H9 (cell line): ENCODE results near the gene CPNE5. TPM values are rescaled to one million over a fixed set of nuclear protein-coding genes. Genes with fewer than 3 reads are reported as not detected.

Experiments
- DNase-seq: peaks from one replicate; pipeline ENCODE4 v3.0.0-alpha.2; 2017
- H2AFZ ChIP-seq: one replicate; pipeline ENCODE4 v1.6.1; 2013; ENCODE audit warnings: mild to moderate bottlenecking, low read length, control low read depth, moderate library complexity
- H2AK5ac ChIP-seq: 2 replicates; pipeline ENCODE4 v1.6.1; 2013; ENCODE audit warnings: low read length, control low read depth, mixed read lengths; ENCODE audit not compliant: insufficient read length
- H2BK120ac ChIP-seq: one replicate; pipeline ENCODE4 v1.6.1; 2013; ENCODE audit warnings: low read depth, mild to moderate bottlenecking, low read length, control low read depth, inconsistent platforms; ENCODE audit not compliant: poor library complexity, severe bottlenecking
- H2BK12ac ChIP-seq: 2 replicates; pipeline ENCODE4 v1.6.1; 2013; ENCODE audit warnings: low read length, control low read depth, mixed read lengths, low read depth; ENCODE audit not compliant: insufficient read length
- H2BK15ac ChIP-seq: 2 replicates; pipeline ENCODE4 v1.6.1; 2013; ENCODE audit warnings: low read depth, low read length, control low read depth
- H2BK20ac ChIP-seq: one replicate; pipeline ENCODE4 v1.6.1; 2013; ENCODE audit warnings: low read depth, mild to moderate bottlenecking, low read length, control low read depth, inconsistent platforms; ENCODE audit not compliant: poor library complexity, severe bottlenecking
- H2BK5ac ChIP-seq: 2 replicates; pipeline ENCODE4 v1.6.1; 2013; ENCODE audit warnings: low read length, control low read depth, mixed read lengths; ENCODE audit not compliant: insufficient read length
- H3K14ac ChIP-seq: 2 replicates; pipeline ENCODE4 v1.6.1; 2013; ENCODE audit warnings: low read length, control low read depth; ENCODE audit not compliant: insufficient read depth
- H3K18ac ChIP-seq: 2 replicates; pipeline ENCODE4 v1.6.1; 2013; ENCODE audit warnings: low read depth, mild to moderate bottlenecking, mixed read lengths, low read length, control low read depth; ENCODE audit not compliant: insufficient read length
- H3K23ac ChIP-seq: 2 replicates; pipeline ENCODE4 v1.6.1; 2013; ENCODE audit warnings: low read length, control low read depth, mixed read lengths, low read depth; ENCODE audit not compliant: insufficient read length
- H3K23me2 ChIP-seq: 2 replicates; pipeline ENCODE4 v1.6.1; 2013; ENCODE audit warnings: low read depth, mild to moderate bottlenecking, mixed read lengths, low read length, control low read depth; ENCODE audit not compliant: insufficient read length, poor library complexity, severe bottlenecking
- H3K27ac ChIP-seq: 2 replicates; pipeline ENCODE4 v1.5.1; 2013; ENCODE audit warnings: low read length, control low read depth, mixed read lengths, low read depth; ENCODE audit not compliant: insufficient read length
- H3K27me3 ChIP-seq: 2 replicates; pipeline ENCODE4 v1.6.1; 2013; ENCODE audit warnings: low read length, control low read depth, inconsistent platforms; ENCODE audit not compliant: insufficient read depth
- H3K4ac ChIP-seq: 2 replicates; pipeline ENCODE4 v1.6.1; 2013; ENCODE audit warnings: low read depth, mild to moderate bottlenecking, control low read depth, inconsistent platforms, low read length, moderate library complexity
- H3K4me1 ChIP-seq: 2 replicates; pipeline ENCODE4 v1.6.1; 2013; ENCODE audit warnings: low read length, control low read depth, inconsistent platforms; ENCODE audit not compliant: insufficient read depth
- H3K4me2 ChIP-seq: 2 replicates; pipeline ENCODE4 v1.6.1; 2013; ENCODE audit warnings: low read length, control low read depth, mixed read lengths; ENCODE audit not compliant: insufficient read length, insufficient read depth
- H3K56ac ChIP-seq: 2 replicates; pipeline ENCODE4 v1.6.1; 2013; ENCODE audit warnings: low read depth, mild to moderate bottlenecking, mixed read lengths, low read length, control low read depth; ENCODE audit not compliant: insufficient read length
- H3K79me1 ChIP-seq: 2 replicates; pipeline ENCODE4 v1.6.1; 2013; ENCODE audit warnings: low read depth, mild to moderate bottlenecking, moderate library complexity, low read length, control low read depth, inconsistent platforms; ENCODE audit not compliant: insufficient read depth, poor library complexity, severe bottlenecking
- H3K79me2 ChIP-seq: 2 replicates; pipeline ENCODE4 v1.6.1; 2013; ENCODE audit warnings: low read length, control low read depth, inconsistent platforms; ENCODE audit not compliant: insufficient read depth
- H3K9ac ChIP-seq: 2 replicates; pipeline ENCODE4 v1.6.1; 2013; ENCODE audit warnings: low read length, control low read depth, mixed read lengths; ENCODE audit not compliant: insufficient read length; ENCODE audit errors: extremely low read depth
- H3K9me3 ChIP-seq: one replicate; pipeline ENCODE4 v1.6.1; 2013; ENCODE audit warnings: low read depth, low read length, inconsistent platforms; ENCODE audit not compliant: control insufficient read depth
- H3T11ph ChIP-seq: one replicate; pipeline ENCODE4 v1.6.1; 2013; ENCODE audit warnings: mild to moderate bottlenecking, low read length, control low read depth, inconsistent platforms
- H4K20me1 ChIP-seq: one replicate; pipeline ENCODE4 v1.6.1; 2013; ENCODE audit not compliant: control insufficient read depth, insufficient read length, insufficient read depth
- H4K5ac ChIP-seq: 2 replicates; pipeline ENCODE4 v1.6.1; 2013; ENCODE audit warnings: low read depth, mild to moderate bottlenecking, mixed read lengths, low read length, control low read depth; ENCODE audit not compliant: insufficient read length
- H4K8ac ChIP-seq: replicated peaks from 2 replicates; pipeline ENCODE4 v1.6.1; 2013; ENCODE audit warnings: low read length, control low read depth, mixed read lengths, low read depth; ENCODE audit not compliant: insufficient read length
- H4K91ac ChIP-seq: 2 replicates; pipeline ENCODE4 v1.6.1; 2013; ENCODE audit warnings: low read depth, mild to moderate bottlenecking, moderate library complexity, mixed read lengths, low read length, control low read depth; ENCODE audit not compliant: insufficient read length
- H3K27ac Mint-ChIP-seq, 3 experiments: 2 replicates in 2 of 3; 3 replicates in 1 of 3; pipeline ENCODE4 v1.8.0; 2020 to 2021; ENCODE audit warnings: mixed read lengths in 3 of 3, mild to moderate bottlenecking in 1 of 3, moderate library complexity in 1 of 3
- H3K27me3 Mint-ChIP-seq: 2 replicates; pipeline ENCODE4 v1.8.0; 2021; ENCODE audit warnings: low read depth, mild to moderate bottlenecking, moderate library complexity, mixed read lengths
- H3K36me3 Mint-ChIP-seq, 3 experiments: 2 replicates in 2 of 3; 3 replicates in 1 of 3; pipeline ENCODE4 v1.8.0; 2020 to 2021; ENCODE audit warnings: low read depth in 3 of 3, mixed read lengths in 3 of 3; ENCODE audit not compliant: insufficient read depth in 1 of 3
- H3K4me1 Mint-ChIP-seq, 2 experiments: 2 replicates each; pipeline ENCODE4 v1.8.0; 2020; ENCODE audit warnings: mixed read lengths in 2 of 2
- H3K4me3 Mint-ChIP-seq, 2 experiments: 2 replicates in 1 of 2; 3 replicates in 1 of 2; pipeline ENCODE4 v1.8.0; 2020 to 2021; ENCODE audit warnings: mild to moderate bottlenecking in 2 of 2, mixed read lengths in 2 of 2, moderate library complexity in 1 of 2
- H3K9me3 Mint-ChIP-seq, 2 experiments: 2 replicates in 1 of 2; 3 replicates in 1 of 2; pipeline ENCODE4 v1.8.0; 2020; ENCODE audit warnings: mild to moderate bottlenecking in 2 of 2, mixed read lengths in 2 of 2, moderate library complexity in 1 of 2
- CTCF ChIP-seq: fragments of 200-600 bp; sonication (generic); conservative IDR thresholded peaks from 3 replicates; pipeline ENCODE4 v1.8.0; 2021; ENCODE audit warnings: antibody characterized with exemption, mild to moderate bottlenecking
- WGBS: extraction: QIAGEN DNeasy Blood & Tissue Kit; methylation state at CpG from one replicate; pipeline ENCODE4 v1.1.7; 2013; ENCODE audit warnings: missing lambda C conversion rate, low lambda C conversion rate, mixed read lengths; ENCODE audit not compliant: insufficient read length; ENCODE audit errors: extremely low coverage; 5-methylcytosine and 5-hydroxymethylcytosine counted together
- total RNA-seq: library from RNA; stranded (reverse); gene quantifications from 2 replicates; pipeline ENCODE4 v1.2.1, GENCODE V29; 2021

Gene CPNE5
- total RNA-seq, 1 experiment from 2014 or later = 0.52 TPM

DNA sequence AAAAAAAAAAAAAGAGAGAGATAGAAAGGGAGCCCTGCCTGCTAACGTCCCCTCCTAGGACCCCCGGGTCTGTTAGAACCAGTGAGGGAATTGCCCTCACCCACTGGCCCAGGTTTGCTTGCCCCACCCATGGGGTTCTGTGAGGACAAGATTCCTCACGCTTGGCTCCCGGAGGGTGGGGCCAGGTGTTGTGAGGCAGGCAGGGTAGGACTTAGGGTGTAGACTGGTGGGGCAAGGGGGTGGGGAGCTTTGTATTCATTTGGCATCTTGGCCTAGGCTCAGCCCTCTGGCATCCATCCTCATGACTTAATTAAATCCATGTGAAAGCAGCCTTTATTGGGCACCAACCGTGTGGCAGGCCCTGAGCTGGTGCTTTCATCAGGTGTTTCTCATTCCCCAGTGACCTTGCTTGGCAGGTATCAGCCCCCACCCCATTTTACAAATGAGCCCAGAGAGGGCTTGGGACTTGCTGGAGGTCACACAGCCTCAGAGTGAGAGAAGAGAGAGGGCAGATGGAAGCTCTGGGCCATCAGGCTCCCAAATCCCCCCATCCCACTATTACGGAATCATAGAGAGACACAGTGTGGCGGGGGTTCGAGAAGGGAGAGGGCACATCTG lies 122.7 kb downstream of the CPNE5 start:
- H2BK5ac ChIP-seq = no peak overlapping the region
- H3K4me1 ChIP-seq = no peaks in the 10 kb centered on the region; the same call in 1 of the 2 replicates
- H3K4me2 ChIP-seq = no peak overlapping the region
- H3K9me3 Mint-ChIP-seq = no peaks in the 10 kb centered on the region
- no CpG with 5 or more reads among the region's 8 CpGs for WGBS
- no peaks in the 10 kb centered on the region for H3K27me3 ChIP-seq
- no peak overlapping the region for H3T11ph ChIP-seq
- H4K91ac ChIP-seq = no peak overlapping the region
- no peak overlapping the region for H3K27ac Mint-ChIP-seq
- no peaks in the 10 kb centered on the region for H3K79me2 ChIP-seq
- no peak overlapping the region for H3K4ac ChIP-seq
- no peak overlapping the region for H3K23ac ChIP-seq
- no peaks in the 10 kb centered on the region; the same call in 1 of the 2 replicates for H3K27me3 Mint-ChIP-seq
- H4K8ac ChIP-seq = no peak overlapping the region
- H3K56ac ChIP-seq = no peak overlapping the region
- H3K4me3 Mint-ChIP-seq = no peak overlapping the region
- H3K14ac ChIP-seq = no peak overlapping the region
- no peaks in the 10 kb centered on the region for H3K36me3 Mint-ChIP-seq
- TF ChIP-seq CTCF = no peak
- H2BK120ac ChIP-seq = no peak overlapping the region
- no peak overlapping the region for H3K18ac ChIP-seq
- no peaks in the 10 kb centered on the region for H3K9me3 ChIP-seq
- H3K79me1 ChIP-seq = no peaks in the 10 kb centered on the region
- DNase-seq = no peak
- no peaks in the 10 kb centered on the region for H4K20me1 ChIP-seq
- H3K9ac ChIP-seq = no peak overlapping the region
- peaks cover 3 to 5% of the 10 kb centered on the region in 2 experiments; a peak in 1 of 4 replicates for H3K4me1 Mint-ChIP-seq
- no peak overlapping the region for H4K5ac ChIP-seq
- H2BK20ac ChIP-seq = no peak overlapping the region
- H2BK15ac ChIP-seq = no peak overlapping the region
- H2AFZ ChIP-seq = no peak overlapping the region
- no peak overlapping the region for H2AK5ac ChIP-seq
- H3K23me2 ChIP-seq = no peaks in the 10 kb centered on the region
- H3K27ac ChIP-seq = no peak overlapping the region
- H2BK12ac ChIP-seq = no peak overlapping the region
